OCI-M2 (cell line): Measurements from ENCODE around the gene ZNF625.
A peak's percentile ranks its signal among the peaks of the same experiment; 100 is the strongest.

Experiments
- DNase-seq: peaks from one replicate; lab custom pipeline; 2025; ENCODE audit not compliant: unreplicated experiment; lab: John Stamatoyannopoulos, UW

Gene ZNF625

GRCh38 chr19:12156223-12157058, at the start of gene ZNF625:
ZNF625 (minus strand) TSS chr19:12156734; CDS start chr19:12156558, 176 bp downstream.
- peak; percentile 99 for DNase-seq

- DNase-seq = no peak
Measured at GRCh38 chr19:12205296-12205695, 48.8 kb upstream of the ZNF625 start.

GRCh38 chr19:12202250-12202649, 45.7 kb upstream of the ZNF625 start:
- no peak for DNase-seq

GRCh38 chr19:12199757-12200419, 43.4 kb upstream of the ZNF625 start:
- no peak for DNase-seq

GRCh38 chr19:12198136-12198535, 41.6 kb upstream of the ZNF625 start:
- no peak for DNase-seq

- peak; percentile 97 for DNase-seq
Measured at GRCh38 chr19:12194827-12195731, 38.5 kb upstream of the ZNF625 start.

GRCh38 chr19:12187625-12188024, 31.1 kb upstream of the ZNF625 start:
- no peak for DNase-seq

GRCh38 chr19:12180377-12180776, 23.8 kb upstream of the ZNF625 start:
- DNase-seq = no peak

GRCh38 chr19:12166626-12167025, 10.1 kb upstream of the ZNF625 start:
- DNase-seq = no peak

- no peak for DNase-seq
Measured at GRCh38 chr19:12163826-12164225, 7.3 kb upstream of the ZNF625 start.

- DNase-seq = peak; percentile 99
Measured at GRCh38 chr19:12162882-12163806, 6.6 kb upstream of the ZNF625 start, which contains the start of gene ZNF136. ZNF136 (plus strand) TSS chr19:12163096; CDS start chr19:12163204, 108 bp downstream.

- DNase-seq = no peak
Measured at GRCh38 chr19:12162513-12162881, 6.0 kb upstream of the ZNF625 start.

GRCh38 chr19:12159773-12160414, 3.4 kb upstream of the ZNF625 start:
- no peak for DNase-seq

GRCh38 chr19:12155324-12155860, 1.1 kb downstream of the ZNF625 start:
- DNase-seq = no peak

- DNase-seq = no peak
Measured at GRCh38 chr19:12145348-12145747, 11.2 kb downstream of the ZNF625 start.

- no peak for DNase-seq
Measured at GRCh38 chr19:12141405-12141736, 15.2 kb downstream of the ZNF625 start.

- peak; percentile 78 for DNase-seq
Measured at GRCh38 chr19:12140545-12141404, 15.8 kb downstream of the ZNF625 start.

GRCh38 chr19:12139885-12140544, 16.5 kb downstream of the ZNF625 start, which contains the start of gene ZNF20:
ZNF20 (minus strand) TSS chr19:12140350; CDS start chr19:12140182, 168 bp downstream.
- DNase-seq = peak; percentile 88
